Measurements from ENCODE around the gene JPT2.

GRCh38 chr16:1707193-1707790 lies 29.2 kb downstream of the JPT2 start:
- TF ChIP-seq CTCF (IDR thresholded peaks at IDR 0.05) (no peak), POLR2AphosphoS5 (IDR thresholded peaks at IDR 0.05) (no peak), POLR2A (IDR thresholded peaks at IDR 0.05) (no peak), EP300 (IDR thresholded peaks at IDR 0.05; ENCODE audit: low read depth) (no peak)
